H1 (cell line): ENCODE measurements around the gene TNFSF12.

Experiments
- CHD2 ChIP-seq: IDR thresholded peaks from 2 replicates; pipeline ENCODE4 v1.6.1; 2012; ENCODE audit warnings: low read length, improper control_type of control experiment
- CTCF ChIP-seq, 3 experiments: IDR thresholded peaks; 1 replicate in 2 of 3; 2 replicates in 1 of 3; pipeline versions ENCODE4 v1.5.1 to v1.6.1; 2011; ENCODE audit warnings: low read length in 3 of 3, mild to moderate bottlenecking in 3 of 3, inconsistent platforms in 2 of 3, low read depth in 1 of 3, moderate library complexity in 1 of 3; ENCODE audit not compliant: insufficient read depth in 1 of 3; ENCODE audit errors: control extremely low read depth in 1 of 3
- EP300 ChIP-seq, 2 experiments: IDR thresholded peaks; 1 replicate in 1 of 2; 2 replicates in 1 of 2; pipeline ENCODE4 v1.6.1; 2011 to 2012; ENCODE audit warnings: low read depth in 2 of 2, low read length in 2 of 2, mild to moderate bottlenecking in 2 of 2, borderline replicate concordance in 1 of 2, inconsistent platforms in 1 of 2, moderate library complexity in 1 of 2
- EZH2 ChIP-seq: fragments of 200-600 bp; sonication (generic); IDR thresholded peaks from 2 replicates; pipeline ENCODE4 v1.7.1; 2012; ENCODE audit warnings: low read depth, mild to moderate bottlenecking, moderate library complexity, low read length, inconsistent platforms; ENCODE audit not compliant: severe bottlenecking
- MAX ChIP-seq: IDR thresholded peaks from 2 replicates; pipeline ENCODE4 v1.6.1; 2012; ENCODE audit warnings: inconsistent platforms
- RFX5 ChIP-seq: IDR thresholded peaks from 2 replicates; pipeline ENCODE4 v1.6.1; 2011; ENCODE audit warnings: low read depth, low read length, improper control_type of control experiment, borderline replicate concordance
- ZNF274 ChIP-seq: IDR thresholded peaks from 2 replicates; pipeline ENCODE4 v1.7.0; 2012; ENCODE audit warnings: low read length, borderline replicate concordance; ENCODE audit errors: extremely low read depth

- TF ChIP-seq RFX5 (no peak), CHD2 (no peak), CTCF (IDR thresholded peaks at IDR 0.05; ENCODE audit: control extremely low read depth in 1 of 3, insufficient read depth in 1 of 3, low read depth in 1 of 3, low read length in 3 of 3) (no peak), EZH2 (no peak), EP300 (IDR thresholded peaks at IDR 0.05; ENCODE audit: borderline replicate concordance in 1 of 2, low read depth in 2 of 2, low read length in 2 of 2) (no peak), MAX (no peak), ZNF274 (no peak)
These were observed 7.7 kb upstream of the TNFSF12 start for GRCh38 chr17:7541074-7541621.
